ENCODE results near the gene UQCRC2.

- TF ChIP-seq CTCF (optimal IDR thresholded peaks at IDR 0.05 in 1 of 3, IDR thresholded peaks at IDR 0.05 in 1 of 3, conservative IDR thresholded peaks at IDR 0.05 in 1 of 3; ENCODE audit: extremely low read depth in 1 of 3, insufficient read depth in 2 of 3, low read length in 3 of 3), result no peak
- TF ChIP-seq EZH2 (IDR thresholded peaks at IDR 0.05; ENCODE audit: low read length), result no peak
Observed at GRCh38 chr16:21971856-21972255, 18.7 kb downstream of the UQCRC2 start.
